Panc1 (cell line): Measurements from ENCODE around the gene PRPF40B.

Experiments
- CTCF ChIP-seq: fragments of 450-650 bp; IDR thresholded peaks from 2 replicates; pipeline ENCODE4 v1.5.1; 2017; ENCODE audit warnings: mild to moderate bottlenecking
- POLR2AphosphoS5 ChIP-seq: IDR thresholded peaks from 2 replicates; pipeline ENCODE4 v1.6.1; 2012; ENCODE audit warnings: mild to moderate bottlenecking, low read depth, low read length, moderate library complexity
- SIN3A ChIP-seq: IDR thresholded peaks from 2 replicates; pipeline ENCODE4 v1.6.1; 2012; ENCODE audit warnings: low read depth, mild to moderate bottlenecking, low read length, moderate library complexity, borderline replicate concordance; ENCODE audit not compliant: insufficient read depth
- TF ChIP-seq, protein P1 (sequence below), 2 experiments: IDR thresholded peaks; 2 replicates each; pipeline ENCODE4 v1.6.1; 2011 to 2012; ENCODE audit warnings: low read depth in 2 of 2, control low read depth in 1 of 2, low read length in 1 of 2, mild to moderate bottlenecking in 1 of 2, moderate library complexity in 1 of 2; ENCODE audit not compliant: insufficient read depth in 1 of 2

DNA sequence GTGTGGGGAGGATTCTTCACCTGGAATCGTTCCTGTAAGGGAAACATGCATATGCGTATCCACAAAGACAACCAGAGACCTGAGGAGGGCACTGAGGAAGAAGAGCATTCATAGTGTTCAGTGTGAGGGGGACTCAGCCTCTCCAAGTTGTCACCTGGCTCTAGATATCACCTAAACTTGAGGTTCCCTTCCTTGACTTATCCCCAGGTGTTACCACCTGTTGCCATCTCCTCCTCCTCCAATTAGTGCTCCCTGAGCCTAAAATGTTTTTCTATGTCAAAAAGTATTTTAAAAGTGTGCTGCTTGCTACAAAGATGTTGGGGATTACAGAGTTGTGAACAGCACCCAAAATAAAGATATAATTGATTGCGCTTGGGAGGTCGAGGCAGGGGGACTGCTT lies 42.8 kb downstream of the PRPF40B start:
- TF ChIP-seq CTCF (no peak), POLR2AphosphoS5 (no peak), SIN3A (no peak)
- TF ChIP-seq, protein P1, sequence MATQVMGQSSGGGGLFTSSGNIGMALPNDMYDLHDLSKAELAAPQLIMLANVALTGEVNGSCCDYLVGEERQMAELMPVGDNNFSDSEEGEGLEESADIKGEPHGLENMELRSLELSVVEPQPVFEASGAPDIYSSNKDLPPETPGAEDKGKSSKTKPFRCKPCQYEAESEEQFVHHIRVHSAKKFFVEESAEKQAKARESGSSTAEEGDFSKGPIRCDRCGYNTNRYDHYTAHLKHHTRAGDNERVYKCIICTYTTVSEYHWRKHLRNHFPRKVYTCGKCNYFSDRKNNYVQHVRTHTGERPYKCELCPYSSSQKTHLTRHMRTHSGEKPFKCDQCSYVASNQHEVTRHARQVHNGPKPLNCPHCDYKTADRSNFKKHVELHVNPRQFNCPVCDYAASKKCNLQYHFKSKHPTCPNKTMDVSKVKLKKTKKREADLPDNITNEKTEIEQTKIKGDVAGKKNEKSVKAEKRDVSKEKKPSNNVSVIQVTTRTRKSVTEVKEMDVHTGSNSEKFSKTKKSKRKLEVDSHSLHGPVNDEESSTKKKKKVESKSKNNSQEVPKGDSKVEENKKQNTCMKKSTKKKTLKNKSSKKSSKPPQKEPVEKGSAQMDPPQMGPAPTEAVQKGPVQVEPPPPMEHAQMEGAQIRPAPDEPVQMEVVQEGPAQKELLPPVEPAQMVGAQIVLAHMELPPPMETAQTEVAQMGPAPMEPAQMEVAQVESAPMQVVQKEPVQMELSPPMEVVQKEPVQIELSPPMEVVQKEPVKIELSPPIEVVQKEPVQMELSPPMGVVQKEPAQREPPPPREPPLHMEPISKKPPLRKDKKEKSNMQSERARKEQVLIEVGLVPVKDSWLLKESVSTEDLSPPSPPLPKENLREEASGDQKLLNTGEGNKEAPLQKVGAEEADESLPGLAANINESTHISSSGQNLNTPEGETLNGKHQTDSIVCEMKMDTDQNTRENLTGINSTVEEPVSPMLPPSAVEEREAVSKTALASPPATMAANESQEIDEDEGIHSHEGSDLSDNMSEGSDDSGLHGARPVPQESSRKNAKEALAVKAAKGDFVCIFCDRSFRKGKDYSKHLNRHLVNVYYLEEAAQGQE (IDR thresholded peaks at IDR 0.05; ENCODE audit: insufficient read depth in 1 of 2, low read depth in 2 of 2, low read length in 1 of 2): no peak
